Ectodermal cell (in vitro differentiated cells): ENCODE results near the gene ERMN.

Source experiments
- H3K27ac ChIP-seq: 2 replicates; pipeline ENCODE4 v1.7.0; 2013; ENCODE audit warnings: mild to moderate bottlenecking, low read depth, low read length; ENCODE audit not compliant: insufficient read depth, poor library complexity, severe bottlenecking
- H3K27me3 ChIP-seq: 2 replicates; pipeline ENCODE4 v1.7.0; 2013; ENCODE audit warnings: mild to moderate bottlenecking, low read length; ENCODE audit not compliant: insufficient read depth, control insufficient read depth, poor library complexity, severe bottlenecking
- H3K36me3 ChIP-seq: one replicate; pipeline ENCODE4 v1.7.0; 2013; ENCODE audit warnings: low read length; ENCODE audit not compliant: control insufficient read depth, insufficient read depth
- H3K4me1 ChIP-seq: one replicate; pipeline ENCODE4 v1.7.0; 2013; ENCODE audit warnings: low read length; ENCODE audit not compliant: control insufficient read depth, insufficient read depth
- H3K4me3 ChIP-seq: 2 replicates; pipeline ENCODE4 v1.7.0; 2013; ENCODE audit warnings: low read depth, low read length, control low read depth; ENCODE audit not compliant: insufficient read depth
- H3K9me3 ChIP-seq: 2 replicates; pipeline ENCODE4 v1.7.0; 2013; ENCODE audit warnings: mild to moderate bottlenecking, low read length, moderate library complexity; ENCODE audit not compliant: control insufficient read depth
- WGBS, 2 experiments: methylation state at CpG; one replicate each; pipeline ENCODE4 v1.1.7; 2013; ENCODE audit warnings: missing lambda C conversion rate in 2 of 2; 5-methylcytosine and 5-hydroxymethylcytosine counted together

Gene ERMN

DNA sequence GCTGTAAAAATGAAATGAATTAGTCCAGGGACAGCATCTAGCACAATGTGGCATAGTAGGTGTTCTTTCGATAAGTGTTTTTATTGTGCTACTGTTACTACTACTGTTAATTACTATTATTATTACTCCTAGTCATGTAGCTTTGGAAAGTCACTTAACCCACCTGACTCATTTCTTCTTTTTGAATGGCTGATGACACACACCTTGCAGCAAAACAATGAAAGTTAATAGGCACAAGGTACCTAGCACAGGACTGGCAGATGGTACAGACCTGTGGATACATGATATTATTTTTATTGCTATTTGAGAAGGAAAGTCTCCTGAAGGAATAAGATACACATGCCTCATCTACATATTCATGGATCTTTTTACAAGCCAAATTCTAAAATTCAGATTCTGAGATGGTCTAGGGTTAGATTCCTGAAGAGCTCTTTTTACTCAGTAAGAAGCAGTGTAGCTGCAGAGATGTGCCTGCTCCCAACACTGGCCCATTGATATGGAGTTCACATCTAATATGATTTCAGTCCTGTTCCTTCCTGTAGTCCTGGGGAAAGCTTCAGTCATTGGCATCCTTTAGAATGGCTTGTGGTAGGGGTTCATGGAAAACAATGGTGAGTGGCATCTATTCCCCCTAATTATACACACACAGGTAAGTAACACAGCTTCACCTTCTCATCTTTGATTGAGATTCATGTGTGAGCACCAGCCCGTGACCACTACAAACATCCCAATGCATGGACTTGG lies 7.9 kb upstream of the ERMN start:
- H3K4me3 ChIP-seq = no peak overlapping the region

DNA sequence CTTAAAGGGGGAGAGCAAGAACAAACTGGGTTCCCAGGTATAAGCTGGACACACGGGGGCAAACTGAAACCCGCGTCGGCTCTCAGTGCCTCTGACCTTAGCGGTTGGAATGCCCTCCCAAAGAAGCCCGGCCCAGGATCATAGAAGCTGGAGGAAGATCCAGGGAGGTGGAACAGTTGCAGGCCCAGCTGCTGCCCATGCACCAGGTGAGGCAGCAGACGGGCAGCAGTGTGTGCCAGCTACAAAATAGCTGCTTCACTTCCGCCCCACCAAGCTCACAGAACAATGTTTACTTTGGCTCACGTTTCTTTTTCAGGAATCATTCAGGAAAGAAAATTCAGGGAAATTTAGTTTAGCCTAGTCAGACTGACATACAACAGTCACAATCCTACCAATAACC lies 3.9 kb upstream of the ERMN start:
- peaks cover 20% of the 10 kb centered on the region for H3K4me1 ChIP-seq
- no peaks in the 10 kb centered on the region for H3K36me3 ChIP-seq
- no peak overlapping the region for H3K27ac ChIP-seq
- 91 to 92% methylated on average over 9 of the region's 9 CpGs for WGBS, 2 experiments
- peaks cover 37% of the 10 kb centered on the region for H3K27me3 ChIP-seq
- no peaks in the 10 kb centered on the region for H3K9me3 ChIP-seq
- no peak overlapping the region for H3K4me3 ChIP-seq

More for the DNA sequence above, 7.9 kb upstream of the ERMN start:
- WGBS, 2 experiments = 71 to 83% methylated on average over 1 of the region's 2 CpGs
- Histone ChIP-seq H3K9me3 (no peaks in the 10 kb centered on the region), H3K27me3 (peaks cover 7% of the 10 kb centered on the region), H3K4me1 (no peaks in the 10 kb centered on the region), H3K27ac (no peak overlapping the region), H3K36me3 (no peaks in the 10 kb centered on the region)

GRCh38 chr2:157327621-157328500 lies 2.2 kb upstream of the ERMN start:
- peaks cover 20% of the 10 kb centered on the region for H3K4me1 ChIP-seq
- 72 to 77% methylated on average over 9 to 10 of the region's 11 CpGs for WGBS, 2 experiments
- no peak overlapping the region for H3K27ac ChIP-seq
- H3K27me3 ChIP-seq = peaks cover 53% of the 10 kb centered on the region
- no peaks in the 10 kb centered on the region for H3K36me3 ChIP-seq
- H3K4me3 ChIP-seq = no peak overlapping the region
- H3K9me3 ChIP-seq = no peaks in the 10 kb centered on the region

- WGBS, 2 experiments = 77% methylated on average over 3 of the region's 3 CpGs; no CpG with 5 or more reads in 1 of the 2 experiments
- H3K27ac ChIP-seq = no peak overlapping the region
- no peaks in the 10 kb centered on the region for H3K9me3 ChIP-seq
- H3K4me3 ChIP-seq = no peak overlapping the region
- peaks cover 60% of the 10 kb centered on the region for H3K27me3 ChIP-seq
- peaks cover 20% of the 10 kb centered on the region for H3K4me1 ChIP-seq
- no peaks in the 10 kb centered on the region for H3K36me3 ChIP-seq
Observed at GRCh38 chr2:157327200-157327599, 1.6 kb upstream of the ERMN start.

GRCh38 chr2:157326698-157327097 lies 1.1 kb upstream of the ERMN start:
- H3K27me3 ChIP-seq = peaks cover 60% of the 10 kb centered on the region
- peaks cover 23% of the 10 kb centered on the region for H3K4me1 ChIP-seq
- WGBS, 2 experiments = 78 to 90% methylated on average over 2 of the region's 3 CpGs
- H3K9me3 ChIP-seq = no peaks in the 10 kb centered on the region
- H3K27ac ChIP-seq = no peak overlapping the region
- H3K36me3 ChIP-seq = no peaks in the 10 kb centered on the region
- no peak overlapping the region for H3K4me3 ChIP-seq

DNA sequence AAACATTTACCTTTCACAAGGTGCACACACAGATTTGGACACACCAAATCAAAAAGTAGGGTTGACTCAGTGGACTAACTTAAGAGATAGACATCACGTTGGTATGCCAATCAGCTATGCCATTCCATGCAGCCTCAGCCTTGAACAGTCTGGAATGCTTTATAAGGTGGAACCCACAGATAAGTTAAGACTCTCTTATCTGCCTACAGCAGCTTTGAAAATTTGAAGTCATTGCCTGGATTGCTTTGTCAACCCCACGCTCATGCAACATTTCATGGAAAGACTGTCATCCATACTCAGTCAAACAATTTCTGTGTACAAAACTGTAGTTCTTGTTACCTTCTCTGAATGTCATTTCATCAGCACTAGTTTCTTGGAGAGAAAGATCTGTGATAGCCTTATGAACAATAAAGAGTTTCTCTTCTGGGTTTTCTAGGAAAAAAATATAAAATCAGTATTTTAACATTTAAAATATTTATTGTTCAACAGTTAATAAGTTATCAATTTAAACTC lies 1.2 kb downstream of the ERMN start:
- H3K9me3 ChIP-seq = no peaks in the 10 kb centered on the region
- peaks cover 57% of the 10 kb centered on the region for H3K27me3 ChIP-seq
- H3K36me3 ChIP-seq = no peaks in the 10 kb centered on the region
- no peak overlapping the region for H3K27ac ChIP-seq
- peaks cover 31% of the 10 kb centered on the region for H3K4me1 ChIP-seq
- no peak overlapping the region for H3K4me3 ChIP-seq
- 89 to 100% methylated on average over 2 of the region's 2 CpGs for WGBS, 2 experiments

GRCh38 chr2:157322432-157322831 lies 3.2 kb downstream of the ERMN start:
- H3K27ac ChIP-seq = no peak overlapping the region
- no peaks in the 10 kb centered on the region for H3K9me3 ChIP-seq
- peaks cover 31% of the 10 kb centered on the region for H3K4me1 ChIP-seq
- H3K36me3 ChIP-seq = no peaks in the 10 kb centered on the region
- H3K4me3 ChIP-seq = no peak overlapping the region
- WGBS, 2 experiments = 75 to 100% methylated on average over 1 to 4 of the region's 4 CpGs
- peaks cover 42% of the 10 kb centered on the region for H3K27me3 ChIP-seq

DNA sequence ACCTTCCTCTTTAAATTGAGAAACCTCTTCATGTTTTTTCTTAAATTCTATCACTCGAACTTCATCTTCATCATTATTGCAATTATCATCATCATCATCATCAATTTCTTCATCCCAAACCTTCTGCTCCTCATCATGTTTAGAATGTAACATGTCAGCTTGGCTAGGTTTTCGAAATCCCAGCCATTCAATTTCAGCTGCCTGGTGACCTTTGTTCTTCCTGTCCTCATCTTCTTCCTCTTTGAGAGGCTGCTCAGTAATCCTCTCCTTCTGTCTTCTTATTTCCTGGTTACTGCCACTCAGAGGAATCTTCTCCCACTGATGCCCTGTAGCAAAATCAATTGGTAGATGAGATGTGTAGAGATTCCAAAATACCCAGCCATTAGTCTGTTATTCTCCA lies 4.2 kb downstream of the ERMN start:
- Histone ChIP-seq H3K27me3 (peaks cover 35% of the 10 kb centered on the region), H3K4me1 (peaks cover 24% of the 10 kb centered on the region), H3K27ac (no peak overlapping the region), H3K36me3 (no peaks in the 10 kb centered on the region), H3K4me3 (no peak overlapping the region), H3K9me3 (no peaks in the 10 kb centered on the region)
- WGBS, 2 experiments = 84 to 85% methylated on average over 2 of the region's 2 CpGs

DNA sequence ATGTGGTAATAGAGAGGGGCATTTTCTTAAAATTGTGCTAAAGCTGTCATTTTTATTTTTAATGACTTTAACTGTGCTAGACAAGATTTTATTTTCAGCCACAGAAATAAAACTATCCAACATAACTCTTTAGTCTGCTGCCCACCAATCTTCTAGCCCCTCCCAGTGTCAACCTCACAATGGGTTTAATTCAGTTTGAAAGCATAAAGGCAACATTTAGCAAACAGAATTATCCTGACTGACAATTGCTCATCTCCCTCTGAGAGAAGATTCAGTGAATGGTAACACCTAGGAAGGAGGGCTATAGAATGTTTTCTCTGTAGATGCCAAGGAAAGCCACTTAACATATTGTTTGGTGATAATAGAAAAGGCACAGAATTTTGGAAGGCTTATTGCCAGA lies 5.2 kb downstream of the ERMN start:
- Histone ChIP-seq H3K4me3 (no peak overlapping the region), H3K4me1 (peaks cover 13% of the 10 kb centered on the region), H3K9me3 (no peaks in the 10 kb centered on the region), H3K36me3 (no peaks in the 10 kb centered on the region), H3K27ac (no peak overlapping the region), H3K27me3 (peaks cover 30% of the 10 kb centered on the region)

DNA sequence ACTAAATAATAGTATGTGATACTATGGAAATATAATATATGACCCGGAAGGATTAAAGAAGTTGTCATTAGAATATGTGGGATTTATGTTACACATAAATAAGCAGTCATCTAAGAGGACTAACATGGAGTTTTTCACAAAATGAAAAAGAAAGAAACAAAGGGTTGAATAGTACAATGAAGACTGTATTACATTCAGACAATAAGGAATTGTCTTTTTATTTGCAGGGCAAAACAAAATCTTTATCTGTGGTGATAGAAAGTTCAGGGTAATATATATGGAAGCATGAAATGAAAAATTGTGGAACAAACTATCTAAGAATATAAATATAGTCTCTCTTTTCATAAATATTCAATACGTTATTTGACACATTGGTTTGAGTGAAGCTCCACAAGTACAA lies 5.8 kb downstream of the ERMN start:
- H3K4me3 ChIP-seq = no peak overlapping the region
- H3K27ac ChIP-seq = no peak overlapping the region
- peaks cover 25% of the 10 kb centered on the region for H3K27me3 ChIP-seq
- no peaks in the 10 kb centered on the region for H3K36me3 ChIP-seq
- 92 to 100% methylated on average over 1 to 2 of the region's 2 CpGs for WGBS, 2 experiments
- H3K4me1 ChIP-seq = peaks cover 11% of the 10 kb centered on the region
- no peaks in the 10 kb centered on the region for H3K9me3 ChIP-seq
